HEK293 (cell line): Measurements from ENCODE around the gene RPS29.
A peak's percentile ranks its signal among the peaks of the same experiment; 100 is the strongest.

Source experiments
- GLI4 ChIP-seq: fragments of 450-650 bp; formaldehyde crosslinking; IDR thresholded peaks from 2 replicates; pipeline ENCODE4 v1.5.1; 2016; ENCODE audit warnings: missing biosample characterization, missing genetic modification characterization
- IKZF3 ChIP-seq: fragments of 450-650 bp; IDR thresholded peaks from 2 replicates; pipeline ENCODE4 v1.5.0; 2018; ENCODE audit warnings: missing biosample characterization, mild to moderate bottlenecking, missing genetic modification characterization, moderate library complexity
- KLF16 ChIP-seq: fragments of 450-650 bp; formaldehyde crosslinking; IDR thresholded peaks from 2 replicates; pipeline ENCODE4 v1.5.1; 2017; ENCODE audit warnings: missing biosample characterization, missing genetic modification characterization
- KLF9 ChIP-seq: fragments of 450-650 bp; formaldehyde crosslinking; IDR thresholded peaks from 2 replicates; pipeline ENCODE4 v1.5.1; 2016; ENCODE audit warnings: missing biosample characterization, missing genetic modification characterization, low read depth
- SP7 ChIP-seq: fragments of 450-650 bp; formaldehyde crosslinking; IDR thresholded peaks from 2 replicates; pipeline ENCODE4 v1.5.1; 2016; ENCODE audit warnings: missing biosample characterization, missing genetic modification characterization
- ZBTB21 ChIP-seq: fragments of 450-650 bp; formaldehyde crosslinking; IDR thresholded peaks from 2 replicates; pipeline ENCODE4 v1.5.1; 2017; ENCODE audit warnings: missing biosample characterization, missing genetic modification characterization
- ZBTB48 ChIP-seq: fragments of 450-650 bp; formaldehyde crosslinking; IDR thresholded peaks from 2 replicates; pipeline ENCODE4 v1.5.1; 2016; ENCODE audit warnings: missing biosample characterization, missing genetic modification characterization
- ZBTB7A ChIP-seq: fragments of 450-650 bp; formaldehyde crosslinking; IDR thresholded peaks from 2 replicates; pipeline ENCODE4 v1.5.1; 2016; ENCODE audit warnings: low read depth, missing biosample characterization, missing genetic modification characterization
- ZNF138 ChIP-seq: fragments of 450-650 bp; formaldehyde crosslinking; IDR thresholded peaks from 2 replicates; pipeline ENCODE4 v1.5.1; 2016; ENCODE audit warnings: missing biosample characterization, missing genetic modification characterization, borderline replicate concordance
- ZNF16 ChIP-seq: fragments of 450-650 bp; formaldehyde crosslinking; IDR thresholded peaks from 2 replicates; pipeline ENCODE4 v1.5.1; 2016; ENCODE audit warnings: low read depth, missing biosample characterization, missing genetic modification characterization
- ZNF433 ChIP-seq: fragments of 450-650 bp; formaldehyde crosslinking; IDR thresholded peaks from 2 replicates; pipeline ENCODE4 v1.5.1; 2016; ENCODE audit warnings: missing biosample characterization, missing genetic modification characterization, low read depth
- ZNF596 ChIP-seq: fragments of 450-650 bp; IDR thresholded peaks from 2 replicates; pipeline ENCODE4 v1.5.0; 2018; ENCODE audit warnings: missing biosample characterization, mild to moderate bottlenecking, missing genetic modification characterization, moderate library complexity
- ZNF600 ChIP-seq: fragments of 450-650 bp; formaldehyde crosslinking; IDR thresholded peaks from 2 replicates; pipeline ENCODE4 v1.5.1; 2016; ENCODE audit warnings: missing biosample characterization, missing genetic modification characterization
- ZNF624 ChIP-seq: fragments of 450-650 bp; formaldehyde crosslinking; IDR thresholded peaks from 2 replicates; pipeline ENCODE4 v1.5.1; 2017; ENCODE audit warnings: missing biosample characterization, missing genetic modification characterization
- TF ChIP-seq, protein P1 (sequence below): IDR thresholded peaks from 2 replicates; pipeline ENCODE4 v1.6.1; 2011; ENCODE audit warnings: mild to moderate bottlenecking, low read depth, low read length, borderline replicate concordance
- TF ChIP-seq, protein P2 (sequence below): fragments of 450-650 bp; formaldehyde crosslinking; conservative IDR thresholded peaks from 2 replicates; pipeline ENCODE4 v1.5.1; 2016; ENCODE audit warnings: low read depth, missing biosample characterization, missing genetic modification characterization
- TF ChIP-seq, protein P3 (sequence below): fragments of 450-650 bp; formaldehyde crosslinking; IDR thresholded peaks from 2 replicates; pipeline ENCODE4 v1.5.1; 2016; ENCODE audit warnings: missing biosample characterization, missing genetic modification characterization
- TF ChIP-seq, protein P4 (sequence below): fragments of 450-650 bp; formaldehyde crosslinking; IDR thresholded peaks from 2 replicates; pipeline ENCODE4 v1.5.1; 2016; ENCODE audit warnings: missing biosample characterization, missing genetic modification characterization
- TF ChIP-seq, protein P5 (sequence below): fragments of 450-650 bp; formaldehyde crosslinking; IDR thresholded peaks from 2 replicates; pipeline ENCODE4 v1.5.1; 2016; ENCODE audit warnings: missing biosample characterization, missing genetic modification characterization
- TF ChIP-seq, protein P6 (sequence below): fragments of 450-650 bp; formaldehyde crosslinking; IDR thresholded peaks from 2 replicates; pipeline ENCODE4 v1.5.1; 2016; ENCODE audit warnings: missing biosample characterization, missing genetic modification characterization

RPS29 gene

DNA sequence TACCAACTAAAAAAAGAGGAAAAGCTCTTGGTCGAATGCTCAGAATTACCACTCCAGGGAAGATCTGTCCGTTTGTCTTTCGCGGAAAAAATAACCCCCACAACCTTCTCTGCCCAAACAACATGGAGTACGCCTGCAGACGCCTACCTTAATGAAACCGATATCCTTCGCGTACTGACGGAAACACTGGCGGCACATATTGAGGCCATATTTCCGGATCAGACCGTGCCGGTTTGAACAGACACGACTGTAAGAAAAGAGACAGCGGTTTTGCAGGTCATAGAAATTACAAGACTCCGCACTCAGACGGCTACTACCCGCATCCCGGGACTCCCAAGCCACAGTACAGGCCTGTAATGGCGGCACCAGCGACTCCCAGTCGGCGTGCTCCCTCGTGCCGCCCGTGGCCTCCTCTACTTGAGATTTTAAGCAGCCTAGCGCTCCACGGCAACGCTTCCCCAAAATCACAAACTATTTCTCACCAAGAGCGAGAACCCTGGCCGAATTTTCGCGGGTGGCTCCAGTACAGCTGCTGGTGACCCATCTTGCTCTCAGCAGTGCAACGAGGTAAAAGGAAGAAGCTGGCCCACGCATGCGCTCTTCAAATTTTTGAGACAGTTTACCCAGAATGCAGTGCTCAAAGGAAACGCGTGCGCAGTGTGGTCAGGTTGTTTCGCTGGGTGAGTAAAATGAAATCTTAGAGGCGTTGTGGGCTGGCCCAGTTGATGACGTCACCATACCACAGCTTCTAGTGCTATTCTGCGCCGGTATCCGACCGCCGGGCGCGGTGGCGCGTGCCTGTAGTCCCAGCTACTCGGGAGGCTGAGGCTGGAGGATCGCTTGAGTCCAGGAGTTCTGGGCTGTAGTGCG, at the start of gene RPS29 (continued):
- TF ChIP-seq, protein P1, sequence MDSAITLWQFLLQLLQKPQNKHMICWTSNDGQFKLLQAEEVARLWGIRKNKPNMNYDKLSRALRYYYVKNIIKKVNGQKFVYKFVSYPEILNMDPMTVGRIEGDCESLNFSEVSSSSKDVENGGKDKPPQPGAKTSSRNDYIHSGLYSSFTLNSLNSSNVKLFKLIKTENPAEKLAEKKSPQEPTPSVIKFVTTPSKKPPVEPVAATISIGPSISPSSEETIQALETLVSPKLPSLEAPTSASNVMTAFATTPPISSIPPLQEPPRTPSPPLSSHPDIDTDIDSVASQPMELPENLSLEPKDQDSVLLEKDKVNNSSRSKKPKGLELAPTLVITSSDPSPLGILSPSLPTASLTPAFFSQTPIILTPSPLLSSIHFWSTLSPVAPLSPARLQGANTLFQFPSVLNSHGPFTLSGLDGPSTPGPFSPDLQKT: no peak
- TF ChIP-seq KLF16 (tag by site-specific recombination): peak; percentile 64
- TF ChIP-seq ZBTB48 (tag by site-specific recombination): no peak
- TF ChIP-seq, protein P2, sequence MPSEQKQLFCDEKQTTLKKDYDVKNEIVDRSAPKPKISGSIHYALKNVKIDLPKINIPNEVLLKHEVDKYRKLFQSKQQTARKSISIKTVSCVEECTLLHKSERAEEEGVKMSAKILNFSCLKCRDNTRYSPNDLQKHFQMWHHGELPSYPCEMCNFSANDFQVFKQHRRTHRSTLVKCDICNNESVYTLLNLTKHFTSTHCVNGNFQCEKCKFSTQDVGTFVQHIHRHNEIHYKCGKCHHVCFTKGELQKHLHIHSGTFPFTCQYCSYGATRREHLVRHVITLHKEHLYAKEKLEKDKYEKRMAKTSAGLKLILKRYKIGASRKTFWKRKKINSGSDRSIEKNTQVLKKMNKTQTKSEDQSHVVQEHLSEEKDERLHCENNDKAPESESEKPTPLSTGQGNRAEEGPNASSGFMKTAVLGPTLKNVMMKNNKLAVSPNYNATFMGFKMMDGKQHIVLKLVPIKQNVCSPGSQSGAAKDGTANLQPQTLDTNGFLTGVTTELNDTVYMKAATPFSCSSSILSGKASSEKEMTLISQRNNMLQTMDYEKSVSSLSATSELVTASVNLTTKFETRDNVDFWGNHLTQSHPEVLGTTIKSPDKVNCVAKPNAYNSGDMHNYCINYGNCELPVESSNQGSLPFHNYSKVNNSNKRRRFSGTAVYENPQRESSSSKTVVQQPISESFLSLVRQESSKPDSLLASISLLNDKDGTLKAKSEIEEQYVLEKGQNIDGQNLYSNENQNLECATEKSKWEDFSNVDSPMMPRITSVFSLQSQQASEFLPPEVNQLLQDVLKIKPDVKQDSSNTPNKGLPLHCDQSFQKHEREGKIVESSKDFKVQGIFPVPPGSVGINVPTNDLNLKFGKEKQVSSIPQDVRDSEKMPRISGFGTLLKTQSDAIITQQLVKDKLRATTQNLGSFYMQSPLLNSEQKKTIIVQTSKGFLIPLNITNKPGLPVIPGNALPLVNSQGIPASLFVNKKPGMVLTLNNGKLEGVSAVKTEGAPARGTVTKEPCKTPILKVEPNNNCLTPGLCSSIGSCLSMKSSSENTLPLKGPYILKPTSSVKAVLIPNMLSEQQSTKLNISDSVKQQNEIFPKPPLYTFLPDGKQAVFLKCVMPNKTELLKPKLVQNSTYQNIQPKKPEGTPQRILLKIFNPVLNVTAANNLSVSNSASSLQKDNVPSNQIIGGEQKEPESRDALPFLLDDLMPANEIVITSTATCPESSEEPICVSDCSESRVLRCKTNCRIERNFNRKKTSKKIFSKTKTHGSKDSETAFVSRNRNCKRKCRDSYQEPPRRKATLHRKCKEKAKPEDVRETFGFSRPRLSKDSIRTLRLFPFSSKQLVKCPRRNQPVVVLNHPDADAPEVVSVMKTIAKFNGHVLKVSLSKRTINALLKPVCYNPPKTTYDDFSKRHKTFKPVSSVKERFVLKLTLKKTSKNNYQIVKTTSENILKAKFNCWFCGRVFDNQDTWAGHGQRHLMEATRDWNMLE (tag by site-specific recombination): no peak
- no peak for TF ChIP-seq GLI4 (tag by site-specific recombination)
- peak; percentile 71 for TF ChIP-seq KLF9 (tag by site-specific recombination)
- peak; percentile 66; the same call in 1 of the 2 replicates for TF ChIP-seq ZNF600 (tag by site-specific recombination)
- no peak for TF ChIP-seq ZNF624 (tag by site-specific recombination)
- TF ChIP-seq ZNF138 (tag by site-specific recombination): no peak
- no peak for TF ChIP-seq ZBTB7A (tag by site-specific recombination)
- TF ChIP-seq ZNF433 (tag by site-specific recombination): no peak
- no peak for TF ChIP-seq ZNF16 (tag by site-specific recombination)
- TF ChIP-seq ZBTB21 (tag by site-specific recombination): peak; percentile 92
- TF ChIP-seq, protein P3, sequence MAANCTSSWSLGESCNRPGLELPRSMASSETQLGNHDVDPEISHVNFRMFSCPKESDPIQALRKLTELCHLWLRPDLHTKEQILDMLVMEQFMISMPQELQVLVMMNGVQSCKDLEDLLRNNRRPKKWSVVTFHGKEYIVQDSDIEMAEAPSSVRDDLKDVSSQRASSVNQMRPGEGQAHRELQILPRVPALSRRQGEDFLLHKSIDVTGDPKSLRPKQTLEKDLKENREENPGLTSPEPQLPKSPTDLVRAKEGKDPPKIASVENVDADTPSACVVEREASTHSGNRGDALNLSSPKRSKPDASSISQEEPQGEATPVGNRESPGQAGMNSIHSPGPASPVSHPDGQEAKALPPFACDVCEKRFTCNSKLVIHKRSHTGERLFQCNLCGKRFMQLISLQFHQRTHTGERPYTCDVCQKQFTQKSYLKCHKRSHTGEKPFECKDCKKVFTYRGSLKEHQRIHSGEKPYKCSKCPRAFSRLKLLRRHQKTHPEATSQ: 0 out of 2 replicates have a peak, but pooled peaks have one; percentile 84
- TF ChIP-seq IKZF3 (tag by site-specific recombination): no peak
- TF ChIP-seq, protein P4, sequence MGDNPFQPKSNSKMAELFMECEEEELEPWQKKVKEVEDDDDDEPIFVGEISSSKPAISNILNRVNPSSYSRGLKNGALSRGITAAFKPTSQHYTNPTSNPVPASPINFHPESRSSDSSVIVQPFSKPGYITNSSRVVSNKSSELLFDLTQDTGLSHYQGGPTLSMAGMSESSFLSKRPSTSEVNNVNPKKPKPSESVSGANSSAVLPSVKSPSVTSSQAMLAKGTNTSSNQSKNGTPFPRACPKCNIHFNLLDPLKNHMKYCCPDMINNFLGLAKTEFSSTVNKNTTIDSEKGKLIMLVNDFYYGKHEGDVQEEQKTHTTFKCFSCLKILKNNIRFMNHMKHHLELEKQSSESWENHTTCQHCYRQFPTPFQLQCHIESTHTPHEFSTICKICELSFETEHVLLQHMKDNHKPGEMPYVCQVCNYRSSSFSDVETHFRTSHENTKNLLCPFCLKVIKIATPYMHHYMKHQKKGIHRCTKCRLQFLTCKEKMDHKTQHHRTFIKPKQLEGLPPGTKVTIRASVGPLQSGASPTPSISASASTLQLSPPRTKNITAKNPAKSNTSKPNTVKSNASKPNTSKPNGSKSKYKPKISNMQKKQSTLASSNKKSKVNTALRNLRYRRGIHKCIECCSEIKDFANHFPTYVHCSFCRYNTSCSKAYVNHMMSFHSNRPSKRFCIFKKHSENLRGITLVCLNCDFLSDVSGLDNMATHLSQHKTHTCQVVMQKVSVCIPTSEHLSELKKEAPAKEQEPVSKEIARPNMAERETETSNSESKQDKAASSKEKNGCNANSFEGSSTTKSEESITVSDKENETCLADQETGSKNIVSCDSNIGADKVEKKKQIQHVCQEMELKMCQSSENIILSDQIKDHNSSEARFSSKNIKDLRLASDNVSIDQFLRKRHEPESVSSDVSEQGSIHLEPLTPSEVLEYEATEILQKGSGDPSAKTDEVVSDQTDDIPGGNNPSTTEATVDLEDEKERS: peak; percentile 99
- TF ChIP-seq, protein P5, sequence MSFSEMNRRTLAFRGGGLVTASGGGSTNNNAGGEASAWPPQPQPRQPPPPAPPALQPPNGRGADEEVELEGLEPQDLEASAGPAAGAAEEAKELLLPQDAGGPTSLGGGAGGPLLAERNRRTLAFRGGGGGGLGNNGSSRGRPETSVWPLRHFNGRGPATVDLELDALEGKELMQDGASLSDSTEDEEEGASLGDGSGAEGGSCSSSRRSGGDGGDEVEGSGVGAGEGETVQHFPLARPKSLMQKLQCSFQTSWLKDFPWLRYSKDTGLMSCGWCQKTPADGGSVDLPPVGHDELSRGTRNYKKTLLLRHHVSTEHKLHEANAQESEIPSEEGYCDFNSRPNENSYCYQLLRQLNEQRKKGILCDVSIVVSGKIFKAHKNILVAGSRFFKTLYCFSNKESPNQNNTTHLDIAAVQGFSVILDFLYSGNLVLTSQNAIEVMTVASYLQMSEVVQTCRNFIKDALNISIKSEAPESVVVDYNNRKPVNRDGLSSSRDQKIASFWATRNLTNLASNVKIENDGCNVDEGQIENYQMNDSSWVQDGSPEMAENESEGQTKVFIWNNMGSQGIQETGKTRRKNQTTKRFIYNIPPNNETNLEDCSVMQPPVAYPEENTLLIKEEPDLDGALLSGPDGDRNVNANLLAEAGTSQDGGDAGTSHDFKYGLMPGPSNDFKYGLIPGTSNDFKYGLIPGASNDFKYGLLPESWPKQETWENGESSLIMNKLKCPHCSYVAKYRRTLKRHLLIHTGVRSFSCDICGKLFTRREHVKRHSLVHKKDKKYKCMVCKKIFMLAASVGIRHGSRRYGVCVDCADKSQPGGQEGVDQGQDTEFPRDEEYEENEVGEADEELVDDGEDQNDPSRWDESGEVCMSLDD (tag by site-specific recombination): peak; percentile 84; the same call in 1 of the 2 replicates
- TF ChIP-seq, protein P6, sequence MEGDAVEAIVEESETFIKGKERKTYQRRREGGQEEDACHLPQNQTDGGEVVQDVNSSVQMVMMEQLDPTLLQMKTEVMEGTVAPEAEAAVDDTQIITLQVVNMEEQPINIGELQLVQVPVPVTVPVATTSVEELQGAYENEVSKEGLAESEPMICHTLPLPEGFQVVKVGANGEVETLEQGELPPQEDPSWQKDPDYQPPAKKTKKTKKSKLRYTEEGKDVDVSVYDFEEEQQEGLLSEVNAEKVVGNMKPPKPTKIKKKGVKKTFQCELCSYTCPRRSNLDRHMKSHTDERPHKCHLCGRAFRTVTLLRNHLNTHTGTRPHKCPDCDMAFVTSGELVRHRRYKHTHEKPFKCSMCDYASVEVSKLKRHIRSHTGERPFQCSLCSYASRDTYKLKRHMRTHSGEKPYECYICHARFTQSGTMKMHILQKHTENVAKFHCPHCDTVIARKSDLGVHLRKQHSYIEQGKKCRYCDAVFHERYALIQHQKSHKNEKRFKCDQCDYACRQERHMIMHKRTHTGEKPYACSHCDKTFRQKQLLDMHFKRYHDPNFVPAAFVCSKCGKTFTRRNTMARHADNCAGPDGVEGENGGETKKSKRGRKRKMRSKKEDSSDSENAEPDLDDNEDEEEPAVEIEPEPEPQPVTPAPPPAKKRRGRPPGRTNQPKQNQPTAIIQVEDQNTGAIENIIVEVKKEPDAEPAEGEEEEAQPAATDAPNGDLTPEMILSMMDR (tag by site-specific recombination): no peak
- TF ChIP-seq SP7 (tag by site-specific recombination): peak; percentile 85
- TF ChIP-seq ZNF596: no peak
